Skeletal muscle satellite cell (primary cell): ENCODE results near the gene PIP5K1B. TPM values are rescaled to one million over a fixed set of nuclear protein-coding genes. Genes with fewer than 3 reads are reported as not detected.

Experiments used
- H3K27me3 ChIP-seq: 2 replicates; pipeline ENCODE4 v1.7.0; 2013; ENCODE audit warnings: low read length; ENCODE audit not compliant: control insufficient read depth, insufficient read depth
- H3K36me3 ChIP-seq: 2 replicates; pipeline ENCODE4 v1.7.0; 2013; ENCODE audit warnings: mild to moderate bottlenecking, control low read depth, low read length; ENCODE audit not compliant: insufficient read depth
- H3K4me1 ChIP-seq: 2 replicates; pipeline ENCODE4 v1.7.0; 2013; ENCODE audit warnings: low read length; ENCODE audit not compliant: control insufficient read depth, insufficient read depth
- H3K4me2 ChIP-seq: 2 replicates; pipeline ENCODE4 v1.7.0; 2013; ENCODE audit warnings: mild to moderate bottlenecking, low read length
- H3K4me3 ChIP-seq: 2 replicates; pipeline ENCODE4 v1.7.0; 2013; ENCODE audit warnings: low read length
- H3K9ac ChIP-seq: 2 replicates; pipeline ENCODE4 v1.7.0; 2013; ENCODE audit warnings: mild to moderate bottlenecking, low read depth, low read length, moderate library complexity
- H3K9me3 ChIP-seq: replicated peaks from 2 replicates; pipeline ENCODE4 v1.7.0; 2013; ENCODE audit warnings: mild to moderate bottlenecking, control low read depth, low read length
- total RNA-seq: library from RNA; depleted of rRNA; stranded (reverse); fragments of >200 nt; gene quantifications from 2 replicates; pipeline ENCODE4 v1.2.3, GENCODE V29; 2012; rRNA removed

PIP5K1B gene
- under 0.01 TPM in 1 of 2 replicates, not detected in the other for total RNA-seq

- H3K9me3 ChIP-seq: no peaks in the 10 kb centered on the region
- peak within 1 kb of the TSS; percentile 85 for H3K4me2 ChIP-seq
- no peak within 1 kb of the TSS for H3K9ac ChIP-seq
- peak within 1 kb of the TSS; percentile 68 for H3K4me3 ChIP-seq
- peaks cover 50% of the 10 kb centered on the region for H3K27me3 ChIP-seq
- peaks cover 5% of the 10 kb centered on the region for H3K4me1 ChIP-seq
- H3K36me3 ChIP-seq: no peaks in the 10 kb centered on the region
These were observed at the start of gene PIP5K1B for GRCh38 chr9:68704814-68705530. TSS of gene PIP5K1B (plus strand) at chr9:68705240. CDS start at chr9:68822615, 117,375 bp downstream.

GRCh38 chr9:68664036-68664435 lies 41.0 kb upstream of the PIP5K1B start:
- Histone ChIP-seq H3K4me3 (no peak overlapping the region), H3K27me3 (no peaks in the 10 kb centered on the region), H3K4me2 (no peak overlapping the region), H3K4me1 (no peaks in the 10 kb centered on the region), H3K36me3 (no peaks in the 10 kb centered on the region), H3K9ac (no peak overlapping the region), H3K9me3 (no peaks in the 10 kb centered on the region)

- H3K9ac ChIP-seq: no peak overlapping the region
- H3K9me3 ChIP-seq: no peaks in the 10 kb centered on the region
- H3K36me3 ChIP-seq: no peaks in the 10 kb centered on the region
- H3K27me3 ChIP-seq: no peaks in the 10 kb centered on the region
- no peak overlapping the region for H3K4me2 ChIP-seq
- no peaks in the 10 kb centered on the region for H3K4me1 ChIP-seq
- H3K4me3 ChIP-seq: no peak overlapping the region
These were observed 36.9 kb upstream of the PIP5K1B start for GRCh38 chr9:68668127-68668526.

- Histone ChIP-seq H3K27me3 (no peaks in the 10 kb centered on the region), H3K4me3 (no peak overlapping the region), H3K9ac (no peak overlapping the region), H3K9me3 (no peaks in the 10 kb centered on the region), H3K36me3 (no peaks in the 10 kb centered on the region), H3K4me2 (no peak overlapping the region), H3K4me1 (no peaks in the 10 kb centered on the region)
These were observed 35.8 kb upstream of the PIP5K1B start for GRCh38 chr9:68669218-68669617.

GRCh38 chr9:68672215-68672614 lies 32.8 kb upstream of the PIP5K1B start:
- no peaks in the 10 kb centered on the region for H3K36me3 ChIP-seq
- H3K9ac ChIP-seq: no peak overlapping the region
- H3K4me3 ChIP-seq: no peak overlapping the region
- H3K4me1 ChIP-seq: no peaks in the 10 kb centered on the region
- no peak overlapping the region for H3K4me2 ChIP-seq
- H3K9me3 ChIP-seq: no peaks in the 10 kb centered on the region
- no peaks in the 10 kb centered on the region for H3K27me3 ChIP-seq

- Histone ChIP-seq H3K36me3 (no peaks in the 10 kb centered on the region), H3K27me3 (no peaks in the 10 kb centered on the region), H3K9ac (no peak overlapping the region), H3K4me1 (no peaks in the 10 kb centered on the region), H3K9me3 (no peaks in the 10 kb centered on the region), H3K4me2 (no peak overlapping the region), H3K4me3 (no peak overlapping the region)
These were observed 32.4 kb upstream of the PIP5K1B start for GRCh38 chr9:68672625-68673024.

- no peaks in the 10 kb centered on the region for H3K36me3 ChIP-seq
- H3K9me3 ChIP-seq: no peaks in the 10 kb centered on the region
- no peak overlapping the region for H3K4me2 ChIP-seq
- H3K27me3 ChIP-seq: no peaks in the 10 kb centered on the region
- no peaks in the 10 kb centered on the region for H3K4me1 ChIP-seq
- H3K9ac ChIP-seq: no peak overlapping the region
- no peak overlapping the region for H3K4me3 ChIP-seq
These were observed 26.6 kb upstream of the PIP5K1B start for GRCh38 chr9:68678430-68678829.

- Histone ChIP-seq H3K9ac (no peak overlapping the region), H3K4me1 (no peaks in the 10 kb centered on the region), H3K4me2 (no peak overlapping the region), H3K27me3 (no peaks in the 10 kb centered on the region), H3K9me3 (no peaks in the 10 kb centered on the region), H3K4me3 (no peak overlapping the region), H3K36me3 (no peaks in the 10 kb centered on the region)
These were observed 21.6 kb upstream of the PIP5K1B start for GRCh38 chr9:68683433-68683832.

GRCh38 chr9:68685213-68685612 lies 19.8 kb upstream of the PIP5K1B start:
- Histone ChIP-seq H3K4me1 (no peaks in the 10 kb centered on the region), H3K27me3 (no peaks in the 10 kb centered on the region), H3K9ac (no peak overlapping the region), H3K4me2 (no peak overlapping the region), H3K36me3 (no peaks in the 10 kb centered on the region), H3K4me3 (no peak overlapping the region), H3K9me3 (no peaks in the 10 kb centered on the region)

- Histone ChIP-seq H3K9ac (no peak overlapping the region), H3K4me1 (no peaks in the 10 kb centered on the region), H3K36me3 (no peaks in the 10 kb centered on the region), H3K4me2 (no peak overlapping the region), H3K4me3 (no peak overlapping the region), H3K9me3 (no peaks in the 10 kb centered on the region), H3K27me3 (no peaks in the 10 kb centered on the region)
These were observed 19.3 kb upstream of the PIP5K1B start for GRCh38 chr9:68685770-68686169.

GRCh38 chr9:68690088-68690487 lies 15.0 kb upstream of the PIP5K1B start:
- Histone ChIP-seq H3K9ac (no peak overlapping the region), H3K4me3 (no peak overlapping the region), H3K27me3 (no peaks in the 10 kb centered on the region), H3K36me3 (no peaks in the 10 kb centered on the region), H3K4me2 (no peak overlapping the region), H3K9me3 (no peaks in the 10 kb centered on the region), H3K4me1 (no peaks in the 10 kb centered on the region)

- no peaks in the 10 kb centered on the region for H3K9me3 ChIP-seq
- H3K27me3 ChIP-seq: no peaks in the 10 kb centered on the region
- H3K9ac ChIP-seq: no peak overlapping the region
- no peaks in the 10 kb centered on the region for H3K36me3 ChIP-seq
- no peak overlapping the region for H3K4me2 ChIP-seq
- no peaks in the 10 kb centered on the region for H3K4me1 ChIP-seq
- no peak overlapping the region for H3K4me3 ChIP-seq
These were observed 12.5 kb upstream of the PIP5K1B start for GRCh38 chr9:68692519-68692918.
